Fibroblast of peridontal ligament (primary cell): Measurements from ENCODE around the gene RNU1-2.
"Not testable (repeated sequence)": the region's sequence is repeated elsewhere in the genome, so short reads cannot be mapped to it uniquely, and the experiment has no call there.

Source experiments
- DNase-seq: peaks from one replicate; pipeline ENCODE4 v3.0.0-alpha.2; 2010; ENCODE audit errors: extremely low read depth

The RNU1-2 gene

DNA sequence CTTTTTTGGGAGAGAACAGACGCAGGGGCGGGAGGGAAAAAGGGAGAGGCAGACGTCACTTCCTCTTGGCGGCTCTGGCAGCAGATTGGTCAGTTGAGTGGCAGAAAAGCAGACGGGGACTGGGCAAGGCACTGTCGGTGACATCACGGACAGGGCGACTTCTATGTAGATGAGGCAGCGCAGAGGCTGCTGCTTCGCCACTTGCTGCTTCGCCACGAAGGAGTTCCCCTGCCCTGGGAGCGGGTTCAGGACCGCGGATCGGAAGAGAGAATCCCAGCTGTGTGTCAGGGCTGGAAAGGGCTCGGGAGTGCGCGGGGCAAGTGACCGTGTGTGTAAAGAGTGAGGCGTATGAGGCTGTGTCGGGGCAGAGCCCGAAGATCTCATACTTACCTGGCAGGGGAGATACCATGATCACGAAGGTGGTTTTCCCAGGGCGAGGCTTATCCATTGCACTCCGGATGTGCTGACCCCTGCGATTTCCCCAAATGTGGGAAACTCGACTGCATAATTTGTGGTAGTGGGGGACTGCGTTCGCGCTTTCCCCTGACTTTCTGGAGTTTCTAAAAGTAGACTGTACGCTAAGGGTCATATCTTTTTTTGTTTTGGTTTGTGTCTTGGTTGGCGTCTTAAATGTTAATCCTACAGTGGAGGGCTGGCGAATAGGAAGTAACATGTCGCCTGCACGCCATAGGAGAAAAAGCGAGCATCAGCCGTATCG is at the start of gene RNU1-2:
Gene RNU1-2 (plus strand): TSS at position 383 of the 718 bp plus-strand sequence.
- DNase-seq, result peak; percentile 100

DNA sequence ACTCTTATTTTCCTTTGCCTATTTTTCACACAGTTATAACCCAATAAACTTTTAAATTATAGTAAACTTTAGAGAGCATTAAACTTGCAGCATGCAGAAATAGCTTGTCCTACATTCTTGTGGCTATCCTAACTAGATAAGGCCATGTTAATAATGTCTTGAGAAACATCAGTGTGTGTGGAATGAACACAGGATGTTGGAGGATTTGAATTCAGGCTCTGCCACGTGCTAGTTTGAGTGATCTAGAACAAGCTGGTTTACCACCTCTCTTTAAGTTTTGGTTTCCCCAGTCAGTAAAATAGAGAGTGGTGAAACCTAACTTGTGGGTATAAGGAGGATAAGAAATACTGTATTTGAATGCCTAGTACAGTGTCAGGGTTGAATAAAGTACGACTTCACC is 39.6 kb upstream of the RNU1-2 start:
- not testable (repeated sequence) for DNase-seq

DNA sequence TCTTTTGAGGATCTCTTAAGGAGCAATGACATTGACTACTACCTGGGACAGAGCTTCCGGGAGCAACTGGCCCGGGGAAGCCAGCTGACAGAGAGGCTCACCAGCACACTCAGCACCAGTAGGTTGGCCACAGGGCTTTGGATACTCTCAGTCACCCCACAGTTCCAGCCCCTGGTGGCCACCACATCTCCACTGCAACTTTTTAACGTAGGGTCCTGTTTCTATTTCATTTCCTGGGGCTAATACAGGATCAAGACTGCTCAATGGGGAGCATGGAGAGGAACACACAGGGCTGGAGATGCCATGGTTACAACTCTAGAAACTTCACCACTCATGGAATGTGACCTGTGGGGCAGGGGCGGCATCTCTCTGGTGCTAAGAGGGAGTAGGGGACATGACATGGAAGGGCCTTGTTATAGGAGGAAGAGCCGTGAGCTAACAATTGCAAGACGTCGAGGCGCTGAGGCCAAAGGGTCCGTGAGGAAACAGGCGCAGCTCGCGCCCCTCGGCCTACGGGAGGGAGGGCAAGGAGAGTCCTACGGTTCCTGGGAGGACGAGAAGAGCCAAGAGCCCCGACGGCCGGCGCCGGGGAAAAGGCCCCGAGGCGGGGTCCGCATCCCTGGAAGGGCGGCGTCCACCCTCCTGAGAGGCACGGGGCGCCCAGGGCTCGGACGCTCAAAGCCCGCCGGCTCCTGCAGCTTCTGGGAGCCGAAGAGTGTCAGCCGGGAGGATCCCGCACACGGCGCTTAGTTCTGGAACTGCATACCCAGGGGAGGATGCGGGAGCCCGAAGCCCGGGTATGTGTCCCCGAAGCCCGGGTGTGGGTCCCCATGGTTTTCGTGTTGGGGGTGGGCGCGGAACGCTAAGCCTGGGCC is 36.4 kb upstream of the RNU1-2 start:
- DNase-seq, result not testable (repeated sequence)

DNA sequence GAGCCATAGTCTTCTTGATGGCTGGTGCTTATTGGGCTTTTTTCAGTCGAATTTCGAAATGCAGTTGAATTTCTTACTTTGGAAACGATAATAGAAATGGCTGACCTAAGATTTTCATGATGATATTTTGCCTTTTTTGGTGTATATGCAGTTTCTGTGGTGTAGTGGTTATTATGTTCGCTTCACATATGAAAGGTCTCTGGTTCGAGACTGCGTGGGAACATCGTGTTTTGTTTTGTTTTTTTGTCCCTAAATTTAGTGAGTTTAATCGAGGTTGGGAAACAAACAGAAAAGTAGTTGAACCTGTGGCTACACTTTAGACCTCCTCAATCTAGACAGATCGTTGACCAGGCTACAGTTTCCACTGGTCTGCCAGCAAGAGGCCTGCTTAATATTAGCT is 35.7 kb upstream of the RNU1-2 start:
- DNase-seq, result not testable (repeated sequence)

DNA sequence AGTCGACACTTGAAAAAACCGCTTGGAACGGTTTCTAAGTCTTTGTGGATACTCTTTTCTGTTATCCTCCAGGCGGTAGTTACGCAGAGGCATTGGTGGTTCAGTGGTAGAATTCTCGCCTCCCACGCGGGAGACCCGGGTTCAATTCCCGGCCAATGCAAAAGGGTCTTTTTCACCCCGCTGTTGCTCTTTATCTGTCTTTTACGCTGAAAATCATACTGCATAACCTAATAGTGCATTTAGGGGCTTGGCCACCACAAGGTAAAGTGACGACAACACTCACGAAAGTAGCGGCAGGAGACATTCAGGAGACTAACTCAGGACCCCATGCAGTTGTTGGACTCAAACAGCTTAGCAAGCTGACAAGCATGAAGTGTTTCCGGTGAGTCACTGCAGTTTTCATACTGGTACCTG is 33.9 kb upstream of the RNU1-2 start:
- not testable (repeated sequence) for DNase-seq

DNA sequence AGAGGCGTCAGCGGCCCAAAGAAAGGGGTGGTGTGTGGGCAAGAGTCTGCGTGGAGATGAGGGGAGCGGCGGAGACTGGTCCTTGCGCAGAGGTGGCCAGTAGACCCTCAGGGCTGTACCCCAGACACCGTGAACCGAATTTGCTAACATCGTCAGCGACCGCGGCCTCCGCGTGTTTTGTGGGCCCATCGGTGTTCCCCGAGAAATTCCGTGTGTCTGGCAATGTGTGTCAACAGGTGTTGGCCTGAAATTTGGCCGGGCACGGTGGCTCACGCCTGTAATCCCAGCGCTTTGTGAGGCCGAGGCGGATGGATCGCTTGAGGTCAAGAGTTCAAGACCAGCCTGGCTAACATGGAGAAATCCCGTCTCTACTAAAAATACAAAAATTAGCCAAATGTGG is 33.4 kb upstream of the RNU1-2 start:
- not testable (repeated sequence) for DNase-seq

DNA sequence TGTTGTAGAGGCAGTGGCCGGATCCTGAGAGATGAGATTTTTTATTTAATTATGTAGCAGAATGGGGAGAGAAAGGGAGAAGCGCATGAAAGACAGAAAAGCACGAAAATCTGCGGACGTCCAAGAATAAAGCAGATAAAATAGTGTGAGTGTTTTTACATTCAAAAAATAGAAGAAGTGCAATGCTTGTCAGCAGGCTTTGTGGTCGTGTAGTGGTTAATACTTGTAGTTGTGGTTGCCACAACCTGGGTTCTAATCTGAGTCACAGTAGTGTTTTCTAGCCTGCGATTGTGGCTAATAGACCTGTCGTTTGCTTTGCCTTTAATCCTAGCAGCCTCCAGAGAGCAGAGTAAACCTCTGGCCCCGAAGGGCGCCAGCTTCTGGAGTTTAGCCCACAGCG is 32.8 kb upstream of the RNU1-2 start:
- not testable (repeated sequence) for DNase-seq

DNA sequence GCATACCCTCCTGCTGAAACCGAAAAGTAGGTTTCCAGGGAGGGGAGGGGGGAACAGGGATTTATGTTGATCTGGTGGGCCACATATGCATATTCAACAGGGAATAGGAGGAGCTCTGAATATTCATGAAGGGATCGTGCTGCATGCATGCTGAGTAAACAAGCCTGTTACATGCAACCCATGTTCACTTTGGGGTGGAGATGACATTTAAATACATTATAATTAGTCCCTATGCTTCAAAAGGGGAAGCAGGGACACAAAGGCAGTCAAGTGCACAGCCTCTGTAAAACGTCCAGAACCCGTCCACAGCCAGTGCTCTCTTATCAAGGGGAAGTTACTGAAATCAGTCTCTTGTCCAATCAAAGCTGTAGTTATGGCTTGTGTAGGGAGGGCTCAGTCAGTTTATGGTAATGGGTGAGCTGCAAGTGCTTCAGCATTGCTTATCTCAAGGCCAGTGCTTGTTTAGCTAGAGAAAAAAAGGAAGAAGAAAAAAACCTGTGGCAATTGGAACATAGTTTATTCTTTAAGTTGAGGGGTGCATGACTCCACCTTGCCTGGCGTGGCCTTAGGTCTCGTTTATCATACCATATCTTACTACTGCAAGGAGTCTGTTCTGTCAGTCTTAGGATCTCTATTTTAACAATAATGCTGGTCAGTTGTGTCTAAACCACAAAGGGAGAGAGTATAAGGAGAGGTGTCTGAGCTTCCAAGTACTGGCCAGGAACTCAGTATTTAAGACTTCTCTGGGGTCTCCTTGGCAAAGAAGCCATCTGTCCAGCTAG is 28.7 kb upstream of the RNU1-2 start:
- not testable (repeated sequence) for DNase-seq

DNA sequence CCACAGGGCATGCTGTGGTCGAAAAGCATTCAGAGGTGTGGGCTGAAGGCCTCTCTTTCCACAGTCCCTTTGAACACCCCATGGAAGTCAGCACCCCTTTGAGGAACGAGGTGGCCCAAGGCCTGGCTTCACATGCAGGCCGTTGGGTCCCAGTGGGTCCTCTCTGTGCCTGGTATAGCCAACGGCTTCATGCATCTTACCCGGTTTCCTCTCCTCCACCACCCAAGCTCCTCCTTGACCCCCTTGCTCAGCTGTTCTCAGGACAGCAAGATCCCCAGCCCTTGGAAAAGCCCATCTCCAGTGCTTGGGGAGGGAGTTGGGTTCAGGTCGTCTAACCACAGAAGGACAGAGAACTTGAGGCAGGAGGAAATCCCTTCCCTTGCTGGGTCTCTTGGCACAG is 27.0 kb upstream of the RNU1-2 start:
- DNase-seq, result not testable (repeated sequence)

DNA sequence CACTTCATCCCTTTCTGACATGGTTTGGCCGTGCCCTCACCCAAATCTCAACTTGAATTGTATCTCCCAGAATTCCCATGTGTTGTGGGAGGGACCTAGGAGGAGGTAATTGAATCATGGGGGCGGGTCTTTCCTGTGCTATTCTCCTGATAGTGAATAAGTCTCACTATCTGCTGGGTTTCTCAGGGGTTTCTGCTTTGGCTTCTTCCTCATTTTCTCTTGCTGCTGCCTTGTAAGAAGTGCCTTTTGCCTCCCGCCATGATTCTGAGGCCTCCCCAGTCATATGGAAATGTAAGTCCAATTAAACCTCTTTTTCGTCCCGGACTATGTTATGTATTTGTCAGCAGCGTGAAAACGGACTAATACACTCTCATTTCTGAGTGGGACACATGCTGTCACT is 25.8 kb upstream of the RNU1-2 start:
- DNase-seq, result not testable (repeated sequence)

DNA sequence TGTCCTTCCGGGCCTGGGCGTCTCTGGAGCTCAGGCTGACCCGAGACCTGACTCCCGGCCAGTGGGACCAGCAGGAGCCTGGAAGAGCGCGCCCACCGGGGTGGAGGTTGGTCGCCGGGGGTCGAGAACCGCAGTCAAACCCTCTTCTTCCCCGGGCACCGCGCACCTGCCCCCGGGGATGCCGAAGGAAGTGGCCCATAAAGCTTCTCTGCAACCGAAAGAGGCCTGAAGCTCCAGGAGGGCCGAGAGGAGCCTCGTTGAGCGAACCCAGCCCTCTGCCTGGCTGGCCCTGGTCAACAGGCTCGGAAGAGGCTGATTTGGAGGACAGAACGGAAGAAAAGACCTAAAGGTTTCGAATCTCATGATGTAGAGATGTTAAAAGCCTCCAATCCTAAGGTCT is 24.6 kb upstream of the RNU1-2 start:
- DNase-seq, result not testable (repeated sequence)

DNA sequence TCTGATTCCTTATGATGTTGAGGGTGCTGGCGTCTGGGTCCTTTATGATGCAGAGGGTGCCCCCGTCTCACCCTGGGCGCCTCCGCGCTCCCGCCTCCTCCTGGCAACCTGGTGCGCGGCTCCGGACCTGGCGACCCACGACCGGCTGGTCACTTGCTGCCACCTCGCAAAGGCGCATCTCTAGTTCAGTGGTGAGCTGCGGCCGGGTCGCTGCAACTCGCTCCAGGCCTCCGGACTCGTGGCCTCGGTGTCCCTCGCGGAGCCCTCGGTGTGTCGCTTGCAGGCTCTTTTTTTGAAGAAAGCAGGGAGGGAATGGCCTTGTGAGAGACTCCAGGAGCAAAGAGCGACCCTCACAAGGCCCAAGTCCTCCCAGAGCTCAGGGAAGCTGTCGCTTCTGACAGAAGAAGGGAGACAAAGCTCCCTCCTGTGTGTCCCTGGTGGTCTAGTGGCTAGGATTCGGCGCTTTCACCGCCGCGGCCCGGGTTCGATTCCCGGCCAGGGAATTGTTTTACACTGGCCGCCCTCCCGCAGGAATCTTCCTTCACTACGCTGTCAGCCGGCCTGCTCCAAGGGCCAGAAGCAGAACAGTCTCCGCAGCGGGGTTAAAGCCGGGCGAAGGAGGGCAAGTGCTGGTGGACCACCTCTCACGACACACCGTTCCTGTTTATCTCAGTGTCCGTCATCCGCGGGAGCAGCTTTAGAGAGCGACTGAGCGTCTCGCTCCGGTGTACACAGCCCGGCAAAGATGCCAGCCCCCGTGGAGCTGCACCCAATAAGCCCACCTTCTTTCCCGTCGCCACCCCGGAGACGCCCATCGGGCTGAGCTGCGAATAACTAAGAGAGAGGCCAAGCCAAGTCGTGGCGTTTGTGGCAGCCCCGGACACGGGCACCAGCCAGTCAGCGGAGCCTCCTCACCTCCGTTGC is 23.4 kb upstream of the RNU1-2 start:
- peak; percentile 43 for DNase-seq

DNA sequence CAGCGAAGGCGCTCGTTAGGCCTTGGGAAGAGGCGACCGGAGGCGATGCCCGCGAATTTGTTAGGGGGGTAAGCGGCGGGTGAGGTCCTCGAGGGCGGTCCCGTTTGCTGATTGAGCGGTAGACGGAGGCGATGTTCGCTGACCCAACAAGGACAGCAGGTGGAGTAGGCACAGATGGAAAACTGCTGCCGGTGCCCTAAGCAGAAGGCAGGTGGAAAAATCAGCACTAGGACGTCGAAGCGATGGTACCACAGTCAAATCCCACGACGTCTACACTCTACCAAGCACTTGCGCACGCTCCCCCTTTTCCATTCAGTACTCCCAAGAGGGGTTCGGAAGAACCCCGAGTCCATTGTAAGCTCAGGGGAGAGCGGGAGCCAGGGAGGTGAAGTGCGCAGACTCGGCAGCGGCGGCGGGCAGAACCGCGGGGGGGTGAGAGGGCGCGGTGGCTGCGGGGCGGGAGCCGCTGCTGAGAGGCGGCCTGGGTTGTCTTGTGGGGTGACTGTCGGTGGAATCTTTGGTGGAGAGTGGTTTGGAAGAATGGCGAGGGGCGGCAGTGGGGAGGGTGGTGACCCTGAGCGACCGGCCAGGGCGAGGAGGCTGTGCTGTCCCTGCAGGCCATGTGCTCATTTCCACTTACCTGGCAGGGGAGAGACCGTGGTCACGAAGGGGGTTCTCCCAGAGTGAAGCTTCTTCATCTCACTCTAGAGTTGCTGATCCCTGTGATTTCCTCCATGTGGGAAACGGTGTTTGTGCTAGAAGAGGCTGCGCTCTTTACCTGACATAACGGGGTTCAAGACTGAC is 22.5 kb upstream of the RNU1-2 start:
- not testable (repeated sequence) for DNase-seq

DNA sequence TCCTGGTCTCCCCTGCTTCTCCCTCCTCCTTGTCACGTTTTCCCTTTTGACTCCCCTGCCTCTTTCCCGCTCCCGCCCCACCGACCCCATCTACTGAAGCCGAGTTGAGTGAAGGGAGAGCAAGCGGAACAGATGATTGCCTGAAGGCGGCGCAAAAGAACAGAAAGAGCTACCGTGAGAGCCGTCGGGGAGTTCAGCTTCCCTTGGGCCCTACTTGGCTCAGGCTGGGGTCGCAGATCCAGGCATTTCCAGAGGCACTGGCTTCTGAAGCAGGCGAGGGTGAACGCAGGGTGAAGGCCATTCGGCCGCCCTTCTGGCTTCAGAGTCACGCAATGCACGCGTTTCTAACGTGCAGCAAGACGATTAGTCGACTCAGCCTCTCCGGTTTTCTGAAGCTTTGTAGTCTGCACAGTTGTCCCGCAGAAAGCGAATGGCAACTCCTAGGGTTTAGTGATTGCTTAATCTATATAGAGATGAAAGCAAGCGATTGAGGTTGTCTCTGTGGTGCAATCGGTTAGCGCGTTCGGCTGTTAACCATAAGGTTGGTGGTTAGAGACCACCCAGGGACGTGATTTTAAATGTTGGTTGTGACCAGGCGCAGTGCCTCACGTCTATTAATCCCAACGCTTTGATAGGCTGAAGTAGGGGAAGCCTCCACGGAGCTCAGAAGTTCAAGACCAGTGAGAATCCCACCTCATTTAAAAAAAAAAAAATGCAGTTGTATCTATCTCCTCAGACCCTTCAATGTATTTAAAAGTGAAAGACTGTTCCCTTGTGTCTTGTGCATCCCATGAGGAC is 20.6 kb upstream of the RNU1-2 start:
- not testable (repeated sequence) for DNase-seq

DNA sequence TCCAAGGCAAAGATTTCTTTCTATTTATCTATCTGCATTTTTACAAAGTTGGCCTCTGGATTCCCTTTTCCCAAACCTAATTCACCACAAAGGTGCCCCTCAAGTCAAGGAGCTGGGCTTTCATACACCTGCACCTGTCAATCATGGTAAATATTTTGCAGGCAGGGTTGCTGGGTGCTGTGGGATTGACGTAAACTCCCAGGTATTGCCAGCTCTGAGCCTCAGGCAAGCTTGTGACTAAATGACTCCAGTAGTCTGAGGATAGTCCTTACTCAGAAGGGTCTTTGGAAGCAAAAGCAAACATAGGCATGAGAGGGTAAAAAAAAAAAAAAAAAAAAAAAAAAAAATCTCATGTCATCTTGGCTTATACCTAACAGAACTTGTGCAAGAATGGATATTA is 14.0 kb upstream of the RNU1-2 start:
- DNase-seq, result not testable (repeated sequence)

DNA sequence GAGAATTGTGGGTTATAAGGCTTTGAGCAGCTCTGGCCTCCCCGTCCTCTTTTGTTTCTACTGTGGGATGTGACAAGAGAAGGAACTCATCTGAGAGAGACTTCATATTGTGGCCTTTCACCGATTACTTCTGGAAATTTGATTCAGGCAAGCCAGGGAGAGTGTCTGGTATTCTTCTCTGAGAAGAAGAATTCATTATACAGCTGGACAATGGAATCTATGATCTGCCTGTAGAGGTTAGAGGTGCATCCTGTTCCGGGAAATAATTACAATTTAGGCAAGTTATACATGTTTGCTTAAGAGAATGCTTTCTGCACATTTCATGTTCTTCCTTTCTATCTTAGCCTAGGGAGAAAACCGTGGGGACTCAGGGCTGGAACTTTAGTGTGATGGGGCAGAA is 12.8 kb upstream of the RNU1-2 start:
- DNase-seq, result no peak

DNA sequence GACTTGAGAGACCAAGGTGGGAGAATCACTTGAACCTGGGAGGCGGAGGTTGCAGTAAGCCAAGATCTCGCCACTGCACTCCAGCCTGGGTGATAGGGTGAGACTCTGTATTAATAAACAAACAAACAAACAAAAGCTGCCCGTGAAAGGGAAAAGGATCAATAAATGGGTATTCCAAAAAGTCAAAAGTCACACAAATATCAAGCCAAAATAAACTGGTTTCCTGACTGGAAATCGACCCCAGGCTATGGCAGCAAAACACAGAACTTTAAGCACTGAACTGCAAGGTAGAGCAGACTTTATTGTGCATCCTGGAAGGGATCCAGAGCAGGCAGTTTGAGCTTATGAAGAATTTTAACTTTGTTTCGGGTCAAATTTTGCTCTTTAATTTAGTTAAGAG is 11.3 kb upstream of the RNU1-2 start:
- not testable (repeated sequence) for DNase-seq

DNA sequence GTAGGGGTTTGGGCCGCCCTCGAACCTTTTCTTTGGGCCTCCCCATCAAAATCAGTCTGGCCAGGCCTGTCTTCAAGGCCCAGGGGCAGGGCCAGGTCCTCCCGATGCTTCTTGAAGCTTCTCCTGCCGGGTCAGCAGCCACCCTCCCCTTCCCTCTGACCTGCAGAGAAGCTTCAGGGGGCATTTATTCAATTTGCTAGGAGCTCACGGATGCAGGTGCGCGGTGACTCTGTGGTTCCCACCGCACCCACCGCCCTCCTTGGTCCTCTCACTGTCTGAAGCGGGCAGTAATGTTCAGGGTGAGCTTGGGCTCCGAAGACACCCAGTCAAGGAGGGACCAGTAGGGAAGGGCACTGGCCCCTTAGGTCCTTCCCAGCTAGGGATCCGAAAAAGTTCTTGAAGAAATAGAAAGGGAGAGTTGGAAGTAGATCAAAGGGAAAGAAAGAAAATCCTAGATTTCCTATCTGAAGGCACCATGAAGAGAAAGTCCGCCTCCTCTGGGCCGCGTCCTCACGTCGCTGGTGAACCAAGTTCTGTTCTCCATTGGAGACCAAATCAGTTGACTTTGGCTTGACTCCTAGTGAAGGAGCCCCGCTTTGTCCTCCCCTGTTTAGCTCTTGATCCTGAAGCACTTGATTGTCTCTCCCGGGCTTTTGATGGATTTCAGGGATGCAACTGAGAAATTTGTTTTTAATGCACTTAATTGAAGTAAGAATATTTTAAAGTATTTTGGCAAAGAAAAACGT is 8.7 kb upstream of the RNU1-2 start:
- DNase-seq, result no peak
